Measurements from ENCODE around the gene ATF7.
A peak's percentile ranks its signal among the peaks of the same experiment; 100 is the strongest.

ATF7 gene

GRCh38 chr12:53474819-53475218, 151.4 kb downstream of the ATF7 start:
- Histone ChIP-seq H3K36me3 (peaks cover 100% of the 10 kb centered on the region), H3K4me3 (ENCODE audit: low read depth in 1 of 2, low read length in 1 of 2) (no peak overlapping the region), H3K4me1 (ENCODE audit: control insufficient read depth in 1 of 2, insufficient read depth in 1 of 2, low read depth in 1 of 2, low read length in 1 of 2) (no peaks in the 10 kb centered on the region), H3K27me3 (no peaks in the 10 kb centered on the region), H3K27ac (no peak overlapping the region), H3K9me3 (no peaks in the 10 kb centered on the region)
- TF ChIP-seq, protein P1, sequence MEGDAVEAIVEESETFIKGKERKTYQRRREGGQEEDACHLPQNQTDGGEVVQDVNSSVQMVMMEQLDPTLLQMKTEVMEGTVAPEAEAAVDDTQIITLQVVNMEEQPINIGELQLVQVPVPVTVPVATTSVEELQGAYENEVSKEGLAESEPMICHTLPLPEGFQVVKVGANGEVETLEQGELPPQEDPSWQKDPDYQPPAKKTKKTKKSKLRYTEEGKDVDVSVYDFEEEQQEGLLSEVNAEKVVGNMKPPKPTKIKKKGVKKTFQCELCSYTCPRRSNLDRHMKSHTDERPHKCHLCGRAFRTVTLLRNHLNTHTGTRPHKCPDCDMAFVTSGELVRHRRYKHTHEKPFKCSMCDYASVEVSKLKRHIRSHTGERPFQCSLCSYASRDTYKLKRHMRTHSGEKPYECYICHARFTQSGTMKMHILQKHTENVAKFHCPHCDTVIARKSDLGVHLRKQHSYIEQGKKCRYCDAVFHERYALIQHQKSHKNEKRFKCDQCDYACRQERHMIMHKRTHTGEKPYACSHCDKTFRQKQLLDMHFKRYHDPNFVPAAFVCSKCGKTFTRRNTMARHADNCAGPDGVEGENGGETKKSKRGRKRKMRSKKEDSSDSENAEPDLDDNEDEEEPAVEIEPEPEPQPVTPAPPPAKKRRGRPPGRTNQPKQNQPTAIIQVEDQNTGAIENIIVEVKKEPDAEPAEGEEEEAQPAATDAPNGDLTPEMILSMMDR (IDR thresholded peaks at IDR 0.05) = no peak

GRCh38 chr12:53474077-53474476, 152.1 kb downstream of the ATF7 start:
- TF ChIP-seq, protein P1 (IDR thresholded peaks at IDR 0.05) = no peak
- no peak overlapping the region for H3K4me3 ChIP-seq (ENCODE audit: low read depth in 1 of 2, low read length in 1 of 2)
- no peaks in the 10 kb centered on the region for H3K9me3 ChIP-seq
- H3K27ac ChIP-seq = no peak overlapping the region
- no peaks in the 10 kb centered on the region for H3K27me3 ChIP-seq
- peaks cover 100% of the 10 kb centered on the region for H3K36me3 ChIP-seq
- no peaks in the 10 kb centered on the region for H3K4me1 ChIP-seq (ENCODE audit: control insufficient read depth in 1 of 2, insufficient read depth in 1 of 2, low read depth in 1 of 2, low read length in 1 of 2)

DNA sequence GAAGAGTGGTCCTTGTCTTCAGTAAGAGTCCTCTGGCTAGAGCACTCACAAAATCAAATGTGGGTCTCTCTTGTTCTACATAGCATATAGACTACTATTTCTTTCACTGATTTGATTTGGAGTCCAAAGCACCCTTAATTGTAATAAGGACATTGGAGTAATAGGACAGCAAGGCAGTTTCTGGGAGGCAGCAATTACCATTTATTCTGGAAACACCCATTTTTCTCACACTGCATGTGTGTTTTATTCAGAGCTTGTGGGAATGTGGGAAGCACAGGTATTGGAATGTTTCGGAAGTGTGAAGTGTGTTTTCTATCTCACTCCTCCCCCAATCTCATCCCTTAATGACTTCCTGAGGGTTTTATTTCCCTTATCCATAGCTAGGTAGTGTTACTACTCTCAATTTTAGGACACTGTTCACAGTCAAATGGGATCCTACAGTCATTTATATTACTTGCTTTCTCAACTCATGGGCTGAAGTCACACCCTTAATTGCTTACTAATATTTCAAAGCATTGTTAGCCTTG, 154.1 kb downstream of the ATF7 start:
- Histone ChIP-seq H3K27ac (peak overlapping the region; percentile 11), H3K36me3 (peaks cover 100% of the 10 kb centered on the region)
- TF ChIP-seq, protein P1 (IDR thresholded peaks at IDR 0.05) = no peak

GRCh38 chr12:53468282-53468681, 157.9 kb downstream of the ATF7 start:
- Histone ChIP-seq H3K36me3 (peaks cover 100% of the 10 kb centered on the region), H3K9me3 (no peaks in the 10 kb centered on the region), H3K27me3 (no peaks in the 10 kb centered on the region), H3K4me3 (ENCODE audit: low read depth in 1 of 2, low read length in 1 of 2) (no peak overlapping the region), H3K4me1 (ENCODE audit: control insufficient read depth in 1 of 2, insufficient read depth in 1 of 2, low read depth in 1 of 2, low read length in 1 of 2) (no peaks in the 10 kb centered on the region), H3K27ac (no peak overlapping the region)
- TF ChIP-seq, protein P1 (IDR thresholded peaks at IDR 0.05) = no peak

More for the DNA sequence above, 154.1 kb downstream of the ATF7 start:
- Histone ChIP-seq H3K27me3 (no peaks in the 10 kb centered on the region), H3K4me3 (ENCODE audit: low read depth in 1 of 2, low read length in 1 of 2) (no peak overlapping the region), H3K9me3 (no peaks in the 10 kb centered on the region), H3K4me1 (ENCODE audit: control insufficient read depth in 1 of 2, insufficient read depth in 1 of 2, low read depth in 1 of 2, low read length in 1 of 2) (no peaks in the 10 kb centered on the region)

DNA sequence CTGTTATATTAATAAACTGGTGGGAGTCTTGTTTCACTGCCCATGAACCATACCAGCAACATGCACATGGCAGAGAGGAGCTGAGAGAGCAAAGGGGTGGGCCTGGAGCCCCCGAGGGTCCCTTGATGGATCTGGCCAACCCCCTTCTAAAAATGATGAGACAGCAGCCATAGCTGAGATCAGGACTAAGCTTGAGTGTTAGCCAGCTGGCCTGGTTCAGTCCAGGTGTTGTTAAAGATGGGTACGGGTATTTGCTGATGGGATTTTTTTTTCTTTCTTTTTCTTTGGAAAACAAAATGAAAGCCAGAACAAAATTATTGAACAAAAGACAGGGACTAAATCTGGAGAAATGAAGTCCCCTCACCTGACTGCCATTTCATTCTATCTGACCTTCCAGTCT, 158.3 kb downstream of the ATF7 start:
- H3K9me3 ChIP-seq = no peaks in the 10 kb centered on the region
- no peak overlapping the region for H3K4me3 ChIP-seq (ENCODE audit: low read depth in 1 of 2, low read length in 1 of 2)
- H3K36me3 ChIP-seq = peaks cover 100% of the 10 kb centered on the region
- TF ChIP-seq, protein P1 (IDR thresholded peaks at IDR 0.05) = no peak
- H3K27ac ChIP-seq = no peak overlapping the region
- H3K4me1 ChIP-seq (ENCODE audit: control insufficient read depth in 1 of 2, insufficient read depth in 1 of 2, low read depth in 1 of 2, low read length in 1 of 2) = no peaks in the 10 kb centered on the region
- no peaks in the 10 kb centered on the region for H3K27me3 ChIP-seq

DNA sequence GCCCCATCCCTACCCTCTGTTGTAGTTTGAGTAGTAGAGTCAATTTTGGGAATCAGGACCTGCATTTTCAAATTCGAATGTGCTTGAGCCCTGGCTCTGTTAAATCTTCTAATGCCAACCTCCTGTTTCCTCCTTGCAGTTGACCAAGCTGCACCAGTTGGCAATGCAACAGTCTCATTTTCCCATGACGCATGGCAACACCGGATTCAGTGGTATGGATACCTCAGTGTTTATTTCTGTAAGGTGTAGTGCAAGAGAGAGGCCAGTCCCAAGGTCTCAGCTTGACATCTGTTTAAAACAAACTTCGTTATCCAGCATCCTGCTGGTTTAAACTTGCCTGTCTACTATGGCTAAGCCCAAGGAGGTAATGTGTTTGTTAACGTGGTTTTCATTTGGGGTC, 159.1 kb downstream of the ATF7 start:
- TF ChIP-seq, protein P1 (IDR thresholded peaks at IDR 0.05) = no peak
- H3K27ac ChIP-seq = no peak overlapping the region
- H3K4me1 ChIP-seq (ENCODE audit: control insufficient read depth in 1 of 2, insufficient read depth in 1 of 2, low read depth in 1 of 2, low read length in 1 of 2) = no peaks in the 10 kb centered on the region
- H3K27me3 ChIP-seq = no peaks in the 10 kb centered on the region
- no peaks in the 10 kb centered on the region for H3K9me3 ChIP-seq
- H3K4me3 ChIP-seq (ENCODE audit: low read depth in 1 of 2, low read length in 1 of 2) = no peak overlapping the region
- peaks cover 100% of the 10 kb centered on the region for H3K36me3 ChIP-seq
